Gastrocnemius medialis (tissue), 4 donors: ENCODE measurements around the gene RTTN.

Experiments
- POLR2A ChIP-seq, 2 donors: fragments of 450-650 bp; IDR thresholded peaks; one replicate each; pipeline ENCODE4 v1.6.1; 2017; ENCODE audit warnings: antibody characterized with exemption in 2 of 2, mild to moderate bottlenecking in 2 of 2, moderate library complexity in 2 of 2
- TF ChIP-seq, protein P1 (sequence below), 5 experiments: fragments of 450-650 bp in 3 of 5; fragments of 200-600 bp in 2 of 5; sonication (generic) in 2 of 5; IDR thresholded peaks in 4 of 5; conservative IDR thresholded peaks in 1 of 5; 1 replicate in 4 of 5; 2 replicates in 1 of 5; pipeline ENCODE4 v1.5.1; 2016 to 2019; ENCODE audit warnings: antibody characterized with exemption in 5 of 5, mild to moderate bottlenecking in 3 of 5, moderate library complexity in 3 of 5

DNA sequence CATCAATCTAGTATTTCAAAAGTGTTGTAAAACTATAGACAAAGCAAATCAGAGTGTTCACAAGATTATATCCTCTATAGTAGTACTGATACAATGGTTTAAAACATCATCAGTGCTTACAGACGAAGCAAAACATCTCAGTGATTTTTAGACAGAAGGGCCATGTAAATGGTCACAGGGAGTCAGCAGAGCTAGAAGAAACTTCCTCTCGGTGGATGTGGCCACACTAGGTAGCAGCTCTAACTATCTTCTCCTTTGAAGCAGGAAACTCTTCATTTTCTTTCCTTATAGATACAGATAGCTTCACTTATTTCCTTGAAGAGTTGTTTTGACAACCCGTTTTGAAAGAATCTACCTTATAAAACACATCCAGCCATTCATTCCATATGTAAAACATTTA, 177.4 kb downstream of the RTTN start:
- TF ChIP-seq, protein P1, sequence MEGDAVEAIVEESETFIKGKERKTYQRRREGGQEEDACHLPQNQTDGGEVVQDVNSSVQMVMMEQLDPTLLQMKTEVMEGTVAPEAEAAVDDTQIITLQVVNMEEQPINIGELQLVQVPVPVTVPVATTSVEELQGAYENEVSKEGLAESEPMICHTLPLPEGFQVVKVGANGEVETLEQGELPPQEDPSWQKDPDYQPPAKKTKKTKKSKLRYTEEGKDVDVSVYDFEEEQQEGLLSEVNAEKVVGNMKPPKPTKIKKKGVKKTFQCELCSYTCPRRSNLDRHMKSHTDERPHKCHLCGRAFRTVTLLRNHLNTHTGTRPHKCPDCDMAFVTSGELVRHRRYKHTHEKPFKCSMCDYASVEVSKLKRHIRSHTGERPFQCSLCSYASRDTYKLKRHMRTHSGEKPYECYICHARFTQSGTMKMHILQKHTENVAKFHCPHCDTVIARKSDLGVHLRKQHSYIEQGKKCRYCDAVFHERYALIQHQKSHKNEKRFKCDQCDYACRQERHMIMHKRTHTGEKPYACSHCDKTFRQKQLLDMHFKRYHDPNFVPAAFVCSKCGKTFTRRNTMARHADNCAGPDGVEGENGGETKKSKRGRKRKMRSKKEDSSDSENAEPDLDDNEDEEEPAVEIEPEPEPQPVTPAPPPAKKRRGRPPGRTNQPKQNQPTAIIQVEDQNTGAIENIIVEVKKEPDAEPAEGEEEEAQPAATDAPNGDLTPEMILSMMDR (IDR thresholded peaks at IDR 0.05 in 4 of 5, conservative IDR thresholded peaks at IDR 0.05 in 1 of 5) = no peak
- no peak for TF ChIP-seq POLR2A (IDR thresholded peaks at IDR 0.05)
